T-helper 2 cell treated with Interferon-gamma antibody and Interleukin-4, amounts not matched to agents 100 ng/mL and 5 ng/mL, for 36 hours (primary cell): ENCODE results near the gene CHRM1. TPM values are rescaled to one million over a fixed set of nuclear protein-coding genes. Genes with fewer than 3 reads are reported as not detected.
"Not testable (repeated sequence)": the region's sequence is repeated elsewhere in the genome, so short reads cannot be mapped to it uniquely, and the experiment has no call there.

Source experiments
- intact Hi-C: fragments of 100-400 bp; cut with micrococcal nuclease; formaldehyde crosslinking; loops from one replicate; pipeline ENCODE4 v1.15.1; 2023
- total RNA-seq: library from RNA; stranded (reverse); gene quantifications from 2 replicates; pipeline ENCODE4 v1.2.3, GENCODE V29; 2022

The CHRM1 gene, protein sequence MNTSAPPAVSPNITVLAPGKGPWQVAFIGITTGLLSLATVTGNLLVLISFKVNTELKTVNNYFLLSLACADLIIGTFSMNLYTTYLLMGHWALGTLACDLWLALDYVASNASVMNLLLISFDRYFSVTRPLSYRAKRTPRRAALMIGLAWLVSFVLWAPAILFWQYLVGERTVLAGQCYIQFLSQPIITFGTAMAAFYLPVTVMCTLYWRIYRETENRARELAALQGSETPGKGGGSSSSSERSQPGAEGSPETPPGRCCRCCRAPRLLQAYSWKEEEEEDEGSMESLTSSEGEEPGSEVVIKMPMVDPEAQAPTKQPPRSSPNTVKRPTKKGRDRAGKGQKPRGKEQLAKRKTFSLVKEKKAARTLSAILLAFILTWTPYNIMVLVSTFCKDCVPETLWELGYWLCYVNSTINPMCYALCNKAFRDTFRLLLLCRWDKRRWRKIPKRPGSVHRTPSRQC
- not detected in 2 replicates for total RNA-seq

DNA sequence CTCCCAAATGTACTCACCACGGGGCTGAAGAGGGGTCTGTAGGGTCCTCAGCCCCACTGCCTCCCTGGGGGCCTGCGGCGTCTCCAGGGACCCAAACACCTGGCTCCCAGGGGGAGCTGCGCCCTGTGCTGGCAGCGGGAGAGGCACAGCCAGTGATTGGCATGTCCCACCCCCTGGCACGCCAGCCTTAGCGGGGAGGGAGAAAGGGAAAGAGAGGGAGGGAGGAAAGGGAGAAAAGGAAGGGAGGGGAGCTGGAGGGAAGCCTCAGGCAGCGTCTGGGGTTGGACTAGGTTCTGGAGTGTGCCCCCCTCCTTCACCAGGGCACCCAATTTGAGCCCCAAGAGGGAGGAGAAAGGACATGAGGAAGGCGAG, at the start of gene CHRM1:
Gene CHRM1 (minus strand): TSS at position 163 of the 372 bp plus-strand sequence. CDS start 10,263 bp downstream, outside the sequence.
- intact Hi-C loops: no loop called here

DNA sequence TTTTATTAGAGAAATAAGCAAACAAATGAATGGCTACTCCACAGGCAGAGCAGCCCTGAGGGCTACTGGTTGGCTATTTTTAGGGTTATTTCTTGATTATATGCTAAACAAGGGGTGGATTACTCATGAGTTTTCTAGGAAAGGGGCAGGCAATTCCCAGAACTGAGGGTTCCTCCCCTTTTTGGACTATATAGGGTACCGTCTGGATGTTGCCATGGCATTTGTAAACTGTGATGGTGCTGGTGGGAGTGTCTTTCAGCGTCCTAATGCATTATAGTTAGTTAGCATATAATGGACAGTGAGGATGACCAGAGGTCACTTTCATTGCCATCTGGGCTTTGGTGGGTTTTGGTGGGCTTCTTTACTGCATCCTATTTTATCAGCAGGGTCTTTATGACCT, 44.4 kb upstream of the CHRM1 start:
- intact Hi-C loops: no loop called here

DNA sequence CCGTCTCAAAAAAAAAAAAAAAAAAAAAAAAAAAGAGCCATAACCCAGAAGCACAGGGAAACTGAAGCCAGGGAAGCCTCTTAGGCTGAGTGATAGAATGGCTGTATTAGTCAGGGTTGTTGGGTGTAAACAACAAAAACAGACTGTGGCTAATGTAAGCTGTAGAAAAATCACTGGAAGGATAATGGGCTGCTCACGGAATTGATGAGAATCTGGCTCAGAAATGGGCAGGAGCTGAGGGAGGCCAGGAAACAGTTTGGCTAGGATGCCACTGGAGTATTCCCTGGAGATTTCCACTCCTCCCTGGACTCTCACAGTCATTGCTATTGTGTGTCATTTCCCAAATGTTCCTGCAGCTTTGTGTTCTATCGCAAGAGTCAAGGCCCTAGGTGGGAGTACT, 41.2 kb upstream of the CHRM1 start:
- intact Hi-C loops: no loop called here

DNA sequence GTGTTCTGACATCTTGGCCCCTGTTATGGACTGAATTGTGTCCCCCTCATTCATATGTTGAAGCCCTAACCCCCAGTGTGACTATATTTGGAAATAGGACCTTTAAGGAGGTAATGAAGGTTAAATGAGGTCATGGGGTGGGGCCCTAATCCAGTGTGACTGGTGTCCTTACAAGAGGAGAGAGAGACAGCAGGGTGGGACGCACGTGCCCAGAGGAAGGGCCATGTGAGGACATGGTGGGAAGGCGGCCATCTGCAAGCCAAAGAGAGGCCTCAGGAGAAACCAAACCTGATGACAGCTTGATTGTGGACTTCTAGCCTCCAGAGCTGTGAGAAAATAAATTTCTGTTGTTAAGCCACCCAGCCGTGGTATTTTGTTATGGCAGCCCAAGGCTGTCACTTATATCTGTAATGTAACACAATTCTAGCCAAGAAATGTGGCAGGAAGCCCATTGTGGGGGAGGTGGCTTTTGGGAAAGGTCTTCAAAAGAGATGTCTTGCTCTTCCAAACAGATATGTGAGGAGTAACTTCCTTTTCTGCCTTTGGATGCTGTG, 39.9 kb upstream of the CHRM1 start:
- intact Hi-C loops: no loop called here

DNA sequence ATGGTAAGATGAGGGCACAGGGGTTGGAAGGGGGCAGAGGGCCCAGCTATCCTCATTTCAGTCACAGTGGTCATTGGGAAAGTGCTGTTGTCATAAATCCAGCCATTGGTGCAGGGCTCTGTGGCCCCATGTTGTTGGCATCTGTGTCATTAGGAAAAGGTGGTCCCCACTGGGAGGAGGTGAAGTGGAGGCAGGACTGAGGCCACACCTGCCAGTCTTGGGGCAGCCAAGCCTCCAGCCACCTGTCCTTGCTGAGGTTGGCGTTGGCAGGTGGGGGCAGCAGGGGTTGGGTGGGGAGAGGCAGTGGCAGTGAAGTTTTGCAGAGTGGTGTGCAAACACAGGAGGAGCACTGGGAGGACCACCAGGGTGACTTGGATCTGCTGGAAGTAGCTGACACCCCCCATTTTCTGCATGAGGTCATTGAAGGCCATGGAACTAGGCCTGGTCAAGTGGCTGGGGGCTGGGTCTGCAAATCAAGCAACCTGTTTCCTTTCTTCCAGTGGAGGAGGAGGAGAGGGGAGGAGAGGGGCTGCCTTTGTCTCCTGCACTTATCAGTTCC, 38.3 kb upstream of the CHRM1 start:
- intact Hi-C loops: no loop called here

DNA sequence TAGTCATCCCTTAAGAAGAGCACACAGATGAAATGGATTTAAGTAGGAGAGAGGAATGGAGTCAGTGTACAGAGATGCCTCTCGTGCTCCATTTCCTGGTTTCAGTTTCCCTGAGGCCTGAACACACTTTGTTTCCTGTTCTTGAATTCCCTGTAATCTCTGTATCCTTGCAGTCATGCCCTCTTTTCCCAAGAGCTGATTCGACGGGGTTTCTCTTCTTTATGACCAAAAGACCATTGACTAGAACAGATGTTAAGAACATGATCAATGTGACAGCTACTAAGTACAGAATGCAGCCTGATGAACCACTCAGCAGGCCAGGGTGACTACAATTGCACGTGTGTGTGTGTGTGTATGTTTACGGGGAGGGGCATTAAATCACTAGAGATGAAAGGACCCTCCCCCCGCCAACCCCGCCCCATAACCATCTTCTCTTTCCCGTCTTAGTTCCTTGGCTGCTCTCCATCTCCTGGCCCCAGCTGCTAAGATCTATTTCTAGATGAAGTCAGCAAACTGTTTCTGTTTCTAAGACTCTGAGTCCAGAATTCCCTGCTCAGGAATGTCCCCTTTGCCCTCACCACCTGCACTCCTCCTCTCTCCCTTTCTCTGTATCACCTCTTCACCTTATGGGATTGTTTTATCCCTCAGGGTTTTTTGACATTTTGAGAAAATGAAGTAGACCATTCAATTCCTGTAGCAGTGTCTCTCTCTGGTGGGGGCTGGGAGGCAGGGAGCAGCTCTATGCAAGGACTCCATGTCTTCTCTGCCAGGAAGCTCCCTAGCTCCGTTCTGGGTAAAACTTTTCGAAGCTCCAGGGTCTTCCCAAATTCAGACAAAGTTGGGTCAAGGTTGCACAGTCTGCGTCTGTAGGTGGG, 37.6 kb upstream of the CHRM1 start:
- intact Hi-C loops: no loop called here

DNA sequence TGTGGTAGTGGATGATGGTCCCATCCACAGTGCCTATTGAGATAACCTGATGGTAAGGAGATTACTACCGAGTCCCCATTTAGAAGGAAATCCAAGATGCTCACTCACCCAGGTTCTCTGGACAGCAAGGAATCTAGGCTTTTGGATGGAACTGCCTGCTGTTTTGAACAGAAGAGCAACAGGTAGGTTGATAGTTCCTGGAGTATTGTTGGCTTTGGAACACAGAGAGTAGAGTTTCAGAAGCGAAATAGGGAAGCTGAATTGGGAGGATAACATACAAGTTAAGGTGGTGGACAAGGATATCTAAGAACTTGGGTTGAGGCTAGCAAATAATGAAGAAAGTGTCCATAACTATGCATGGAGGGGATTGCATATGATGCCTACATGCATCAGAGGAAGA, 36.0 kb upstream of the CHRM1 start:
- intact Hi-C loops: no loop called here

DNA sequence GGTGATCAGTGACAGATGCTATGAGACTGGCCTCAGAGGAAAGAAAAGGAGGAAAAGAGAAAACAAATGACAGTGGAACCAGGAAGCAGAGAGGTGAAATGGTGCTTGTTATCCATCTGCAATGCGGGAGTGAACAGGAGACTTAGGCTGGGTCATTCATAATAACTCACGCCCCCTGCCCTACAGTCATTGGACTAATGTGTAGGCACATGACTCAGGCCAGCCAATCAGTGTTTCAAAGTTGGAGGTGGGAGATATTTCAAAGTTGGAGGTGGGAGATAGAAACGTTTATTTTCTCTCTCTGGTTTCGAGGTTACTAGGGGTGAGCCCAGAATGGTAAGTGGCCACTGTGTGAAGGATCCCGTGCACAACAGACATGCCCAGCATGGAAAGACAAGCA, 33.3 kb upstream of the CHRM1 start:
- intact Hi-C loops: no loop called here

DNA sequence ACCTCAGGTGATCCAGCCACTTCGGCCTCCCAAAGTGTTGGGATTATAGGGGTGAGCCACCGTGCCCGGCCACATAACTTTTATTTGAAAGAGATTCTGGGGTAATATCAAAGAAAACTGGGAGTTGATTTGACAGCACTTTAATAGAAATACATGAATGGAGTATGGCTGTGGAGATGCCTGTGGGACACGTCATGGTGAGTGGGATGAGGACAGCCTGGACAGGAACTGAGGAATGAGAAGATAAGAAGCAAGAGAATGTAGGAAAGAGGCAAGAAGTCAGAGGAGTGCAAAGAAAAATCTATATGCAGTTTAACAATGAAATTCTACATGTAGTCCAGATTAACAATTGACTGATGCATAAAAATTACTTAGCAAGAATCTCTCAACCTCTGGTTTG, 32.6 kb upstream of the CHRM1 start:
- intact Hi-C loops: no loop called here

DNA sequence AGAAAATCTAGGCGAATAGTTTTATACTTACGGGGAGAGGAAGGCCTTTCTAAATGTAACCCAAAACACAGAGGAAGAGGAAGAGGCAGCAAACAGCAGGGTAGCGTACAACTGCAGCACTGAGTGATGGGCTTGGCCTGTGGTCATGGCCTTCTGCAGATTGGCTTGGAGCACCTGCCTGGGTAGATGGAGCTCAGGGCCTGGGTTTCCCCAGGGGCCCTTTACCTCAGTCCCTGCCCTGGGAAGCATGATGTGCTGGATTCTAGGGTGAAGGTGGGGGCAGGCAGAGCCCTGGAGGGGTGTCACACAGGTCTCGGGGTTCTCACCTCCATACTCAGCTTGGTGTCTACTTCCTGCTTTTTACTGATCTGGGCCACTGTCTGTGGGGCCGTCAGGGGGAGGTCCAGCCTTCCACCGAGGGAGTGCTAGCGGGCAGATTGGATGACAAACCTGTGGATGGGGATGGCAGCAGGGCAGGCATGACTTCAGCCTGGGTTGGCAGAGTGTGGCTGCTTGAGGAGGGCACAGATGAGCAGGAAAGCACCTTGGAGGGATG, 27.7 kb upstream of the CHRM1 start:
- intact Hi-C loops: no loop called here

DNA sequence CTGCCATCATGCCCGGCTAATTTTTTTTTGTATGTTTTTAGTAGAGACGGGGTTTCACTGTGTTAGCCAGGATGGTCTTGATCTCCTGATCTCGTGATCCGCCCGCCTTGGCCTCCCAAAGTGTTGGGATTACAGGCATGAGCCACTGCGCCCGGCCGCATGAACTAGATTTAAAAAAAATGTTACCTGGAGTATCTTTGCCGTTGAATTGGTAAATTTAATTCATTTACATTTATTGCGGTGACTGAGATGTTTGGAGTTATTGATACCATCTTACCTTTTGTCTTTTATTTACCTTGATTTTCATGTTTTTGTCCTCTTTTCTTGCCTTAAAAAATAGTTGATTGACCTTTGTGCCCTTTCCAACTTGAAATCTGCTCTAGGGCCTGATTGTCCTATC, 24.4 kb upstream of the CHRM1 start:
- intact Hi-C loops: not testable (repeated sequence)

DNA sequence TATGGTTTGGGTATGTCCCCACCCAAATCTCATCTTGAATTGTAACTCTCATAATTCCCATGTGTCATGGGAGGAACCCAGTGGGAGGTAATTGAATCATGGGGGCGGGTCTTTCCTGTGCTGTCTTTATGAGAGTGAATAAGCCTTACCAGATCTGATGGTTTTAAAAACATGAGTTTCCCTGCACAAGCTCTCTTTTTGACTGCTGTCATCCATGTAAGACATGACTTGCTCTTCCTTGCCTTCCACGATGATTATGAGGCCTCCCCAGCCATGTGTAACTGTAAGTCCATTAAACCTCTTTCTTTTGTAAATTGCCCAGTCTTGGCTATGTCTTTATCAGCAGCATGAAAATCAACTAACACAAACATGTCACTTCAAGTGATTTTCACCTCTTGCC, 16.4 kb upstream of the CHRM1 start:
- intact Hi-C loops: not testable (repeated sequence)

DNA sequence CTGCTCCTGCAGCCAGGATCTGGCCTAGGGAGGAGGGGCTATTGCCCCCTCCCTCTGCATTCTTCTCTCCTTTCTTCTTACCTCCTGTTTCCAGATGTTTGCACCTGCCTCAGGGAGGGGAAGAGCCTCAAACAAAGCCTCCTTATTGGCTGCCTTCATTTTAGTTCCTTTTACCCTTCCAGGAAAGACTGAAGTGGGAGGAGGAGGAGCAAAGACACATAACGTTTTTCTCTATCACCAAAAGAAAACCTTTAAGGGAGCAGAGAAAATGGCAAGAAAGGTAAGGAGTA, 13.3 kb upstream of the CHRM1 start:
- intact Hi-C loops: no loop called here

DNA sequence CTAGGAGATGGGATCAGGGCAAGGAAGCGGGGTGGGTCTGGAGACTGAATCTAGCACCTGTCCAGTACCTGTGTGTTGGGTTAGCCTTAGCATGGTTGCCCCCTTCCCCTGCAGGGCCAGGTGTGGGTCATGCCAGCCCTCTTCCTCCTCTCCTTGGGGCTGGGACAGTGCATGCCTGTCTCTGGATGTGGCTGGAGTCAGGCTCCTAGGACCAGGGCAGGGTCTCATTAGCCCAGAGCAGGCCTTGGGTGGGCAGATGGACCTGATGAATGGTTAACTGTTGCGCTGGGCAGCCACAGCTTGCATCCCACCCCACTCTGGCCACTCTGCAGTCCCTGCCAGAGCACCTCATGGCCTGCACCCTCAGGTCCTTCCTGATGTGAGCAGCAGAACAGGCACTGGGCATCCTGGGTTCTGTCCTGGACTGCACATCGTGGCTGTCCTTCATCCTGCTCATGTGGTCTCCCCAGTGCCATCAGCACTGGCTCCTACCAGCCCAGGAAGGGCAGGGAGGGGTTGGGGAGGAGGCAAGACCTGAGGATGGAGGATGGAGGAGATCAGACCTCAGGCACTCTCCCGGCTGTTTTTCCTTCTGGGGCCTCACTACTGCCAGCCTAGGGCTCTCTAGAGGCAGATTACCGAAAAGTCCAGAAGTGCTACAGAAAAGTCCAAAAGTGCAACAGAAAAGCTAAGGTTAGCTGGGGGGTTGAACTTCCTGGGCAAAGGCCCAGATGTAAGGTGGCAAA, 12.8 kb upstream of the CHRM1 start:
- intact Hi-C loops: no loop called here

DNA sequence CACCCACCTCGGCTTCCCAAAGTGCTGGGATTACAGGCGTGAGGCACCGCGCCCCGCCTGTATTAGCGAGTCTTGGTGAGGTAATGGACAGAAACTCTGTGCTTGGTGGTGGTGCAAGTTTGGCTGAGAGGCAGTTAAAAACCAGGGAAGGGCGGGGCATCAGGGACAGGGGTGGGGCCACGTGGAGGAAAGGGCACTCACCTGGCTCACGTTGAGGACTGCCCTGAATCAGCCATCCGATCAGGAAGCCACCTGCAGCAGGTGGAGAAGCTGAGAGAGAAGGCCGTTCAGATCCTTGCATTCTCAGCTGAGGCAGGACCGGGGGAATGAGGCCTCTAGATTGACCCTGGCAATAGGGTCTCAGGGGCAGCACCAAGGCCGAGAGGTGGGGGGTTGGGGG, 12.1 kb upstream of the CHRM1 start:
- intact Hi-C loops: no loop called here

DNA sequence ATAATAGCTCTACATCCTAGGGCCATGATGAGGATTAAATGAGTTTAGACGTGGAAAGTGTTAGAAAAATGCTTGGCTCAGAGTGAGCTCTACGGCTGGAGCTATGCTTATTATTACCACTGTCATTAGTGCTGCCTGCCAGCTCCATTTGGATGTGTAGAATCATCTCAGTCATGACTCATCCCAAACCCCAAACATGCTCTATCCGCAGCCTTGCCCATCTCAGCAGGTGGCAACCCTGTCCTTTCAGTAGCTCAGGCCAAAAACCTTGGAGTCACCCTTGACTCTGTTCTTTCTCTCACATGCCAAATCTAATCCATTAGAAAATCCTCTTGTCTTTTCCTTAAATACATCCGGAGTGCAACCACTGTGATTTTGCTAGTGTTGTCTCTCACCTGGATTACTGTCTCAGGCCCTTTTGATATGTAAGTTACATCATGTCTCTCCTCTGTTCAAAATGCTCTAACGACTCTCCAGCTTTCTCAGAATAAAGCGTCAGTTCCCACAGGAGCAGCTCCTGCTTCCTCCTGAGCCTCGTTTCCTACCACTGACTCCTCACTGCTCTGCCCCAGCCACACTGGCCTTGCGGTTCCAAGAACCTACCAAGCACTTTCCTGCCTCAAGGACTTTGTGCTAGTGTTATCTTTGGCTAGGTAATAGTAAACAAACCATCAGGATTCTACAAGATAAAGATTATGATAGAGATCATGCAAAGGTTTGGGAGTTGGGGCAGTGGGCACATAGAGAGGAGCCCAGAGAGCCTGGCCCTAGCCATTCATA, 10.5 kb upstream of the CHRM1 start:
- intact Hi-C loops: no loop called here

DNA sequence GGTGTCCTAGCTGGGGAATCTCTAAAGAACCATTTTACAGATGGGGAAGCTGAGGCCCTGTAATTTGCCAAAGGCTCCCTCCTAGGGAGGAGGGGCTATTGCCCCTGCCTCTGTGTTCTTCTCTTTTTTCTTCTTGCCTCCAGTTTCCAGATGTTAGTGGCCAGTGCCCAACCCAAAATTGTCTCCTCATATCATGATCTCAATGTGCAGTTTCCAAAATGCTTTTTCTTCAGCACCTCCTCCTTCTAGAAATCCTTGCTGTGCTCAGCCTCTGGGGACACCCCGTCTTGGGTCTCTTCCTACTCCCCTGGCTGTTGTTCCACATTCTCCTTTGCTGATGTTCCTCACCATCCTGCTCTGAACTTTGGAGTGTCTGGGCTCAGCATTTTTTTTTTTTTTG, 9.5 kb upstream of the CHRM1 start:
- intact Hi-C loops: no loop called here

DNA sequence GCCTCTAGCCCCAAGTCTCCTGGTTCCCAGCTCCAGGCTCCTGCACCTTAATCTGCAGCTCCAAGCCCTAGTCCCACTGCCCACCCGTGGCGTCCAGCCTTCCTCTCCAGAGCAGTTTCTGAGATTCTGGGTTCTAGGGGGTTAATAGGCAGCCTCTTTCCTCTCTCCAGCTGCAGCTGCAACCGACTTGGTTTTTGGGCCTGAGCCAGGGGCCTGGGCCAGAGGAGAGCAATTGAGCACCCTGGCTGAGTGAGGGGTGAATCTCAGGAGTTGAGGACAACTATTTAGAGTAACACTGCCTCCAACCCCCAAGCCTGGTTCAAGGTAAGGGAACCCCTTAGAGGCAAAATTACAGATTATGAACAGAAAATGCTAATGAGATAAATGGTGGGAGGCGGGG, 9.0 kb upstream of the CHRM1 start:
- intact Hi-C loops: no loop called here

DNA sequence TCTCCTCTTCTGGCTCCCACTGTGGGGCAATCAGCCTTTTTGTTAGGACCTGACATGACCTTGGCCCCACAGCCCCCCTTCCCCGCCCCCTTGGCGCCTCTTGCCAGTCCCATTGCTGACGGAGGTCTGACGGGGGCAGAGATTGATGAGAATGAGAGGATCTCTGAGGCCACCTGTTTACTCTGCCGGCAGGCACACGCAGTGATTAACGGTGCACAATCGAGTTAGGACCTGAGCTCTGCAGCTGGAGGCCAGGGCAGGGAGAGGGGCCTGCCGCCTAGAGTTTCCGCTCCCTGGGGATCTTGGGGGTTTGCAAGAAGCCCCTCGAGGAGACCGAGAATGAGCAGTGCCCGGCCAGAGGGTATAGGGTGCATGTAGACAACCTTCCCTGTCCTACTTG, 6.8 kb upstream of the CHRM1 start:
- intact Hi-C loops: no loop called here
